Measurements from ENCODE around the gene NFIA. TPM values are rescaled to one million over a fixed set of nuclear protein-coding genes. Genes with fewer than 3 reads are reported as not detected.

NFIA gene
- total RNA-seq, 1 donor from 2014 or later, result 16.2 TPM

GRCh38 chr1:61353797-61354406 is 271.5 kb downstream of the NFIA start:
- H3K9me3 Mint-ChIP-seq (ENCODE audit: unreplicated experiment), result no peaks in the 10 kb centered on the region
- H3K4me3 Mint-ChIP-seq (ENCODE audit: unreplicated experiment), result no peak overlapping the region

GRCh38 chr1:61356016-61356415 is 273.7 kb downstream of the NFIA start:
- no peak overlapping the region for H3K27ac Mint-ChIP-seq (ENCODE audit: unreplicated experiment)
- no peaks in the 10 kb centered on the region for H3K9me3 Mint-ChIP-seq (ENCODE audit: unreplicated experiment)
- H3K27me3 Mint-ChIP-seq (ENCODE audit: unreplicated experiment), result no peaks in the 10 kb centered on the region
- no peaks in the 10 kb centered on the region for H3K36me3 Mint-ChIP-seq (ENCODE audit: low read depth, unreplicated experiment)
- H3K4me3 Mint-ChIP-seq (ENCODE audit: unreplicated experiment), result no peak overlapping the region
- peaks cover 24% of the 10 kb centered on the region for H3K4me1 Mint-ChIP-seq (ENCODE audit: unreplicated experiment)
- TF ChIP-seq CTCF (IDR thresholded peaks at IDR 0.05; ENCODE audit: unreplicated experiment), result no peak
- DNase-seq (ENCODE audit: low spot score), result no peak

More at GRCh38 chr1:61353797-61354406, 271.5 kb downstream of the NFIA start:
- Mint-ChIP-seq H3K27me3 (ENCODE audit: unreplicated experiment) (no peaks in the 10 kb centered on the region), H3K27ac (ENCODE audit: unreplicated experiment) (no peak overlapping the region), H3K36me3 (ENCODE audit: low read depth, unreplicated experiment) (no peaks in the 10 kb centered on the region), H3K4me1 (ENCODE audit: unreplicated experiment) (peaks cover 23% of the 10 kb centered on the region)
- DNase-seq (ENCODE audit: low spot score), result no peak
- TF ChIP-seq CTCF (IDR thresholded peaks at IDR 0.05; ENCODE audit: unreplicated experiment), result no peak

GRCh38 chr1:61356995-61357394 is 274.6 kb downstream of the NFIA start:
- Mint-ChIP-seq H3K4me3 (ENCODE audit: unreplicated experiment) (no peak overlapping the region), H3K27me3 (ENCODE audit: unreplicated experiment) (no peaks in the 10 kb centered on the region), H3K27ac (ENCODE audit: unreplicated experiment) (no peak overlapping the region), H3K4me1 (ENCODE audit: unreplicated experiment) (peaks cover 25% of the 10 kb centered on the region), H3K36me3 (ENCODE audit: low read depth, unreplicated experiment) (no peaks in the 10 kb centered on the region), H3K9me3 (ENCODE audit: unreplicated experiment) (no peaks in the 10 kb centered on the region)
- no peak for DNase-seq (ENCODE audit: low spot score)
- no peak for TF ChIP-seq CTCF (IDR thresholded peaks at IDR 0.05; ENCODE audit: unreplicated experiment)

- Mint-ChIP-seq H3K27me3 (ENCODE audit: unreplicated experiment) (no peaks in the 10 kb centered on the region), H3K36me3 (ENCODE audit: low read depth, unreplicated experiment) (no peaks in the 10 kb centered on the region), H3K27ac (ENCODE audit: unreplicated experiment) (no peak overlapping the region), H3K4me1 (ENCODE audit: unreplicated experiment) (peaks cover 29% of the 10 kb centered on the region), H3K4me3 (ENCODE audit: unreplicated experiment) (no peak overlapping the region), H3K9me3 (ENCODE audit: unreplicated experiment) (no peaks in the 10 kb centered on the region)
- no peak for DNase-seq (ENCODE audit: low spot score)
- no peak for TF ChIP-seq CTCF (IDR thresholded peaks at IDR 0.05; ENCODE audit: unreplicated experiment)
Observed at GRCh38 chr1:61357539-61357938, 275.2 kb downstream of the NFIA start.

GRCh38 chr1:61358770-61359455 is 276.6 kb downstream of the NFIA start:
- peaks cover 30% of the 10 kb centered on the region for H3K4me1 Mint-ChIP-seq (ENCODE audit: unreplicated experiment)
- no peak for DNase-seq (ENCODE audit: low spot score)
- no peaks in the 10 kb centered on the region for H3K9me3 Mint-ChIP-seq (ENCODE audit: unreplicated experiment)
- H3K4me3 Mint-ChIP-seq (ENCODE audit: unreplicated experiment), result no peak overlapping the region
- H3K36me3 Mint-ChIP-seq (ENCODE audit: low read depth, unreplicated experiment), result no peaks in the 10 kb centered on the region
- peak overlapping the region; percentile 80 for H3K27ac Mint-ChIP-seq (ENCODE audit: unreplicated experiment)
- no peaks in the 10 kb centered on the region for H3K27me3 Mint-ChIP-seq (ENCODE audit: unreplicated experiment)
- no peak for TF ChIP-seq CTCF (IDR thresholded peaks at IDR 0.05; ENCODE audit: unreplicated experiment)

Measured in endothelial cell (in vitro differentiated cells).